Thoracic aorta (tissue), 2 donors: Measurements from ENCODE around the gene VDAC2. TPM values are rescaled to one million over a fixed set of nuclear protein-coding genes. Genes with fewer than 3 reads are reported as not detected.
"Not testable (repeated sequence)": the region's sequence is repeated elsewhere in the genome, so short reads cannot be mapped to it uniquely, and the experiment has no call there.

Source experiments
- ATAC-seq: fragments of 150-250 bp; one replicate; pipeline ENCODE4 v1.8.0; 2017; ENCODE audit warnings: low read depth; ENCODE audit not compliant: insufficient number of reproducible peaks, low FRiP score
- DNase-seq: peaks from one replicate; pipeline ENCODE4 v3.0.0-alpha.2; 2020; ENCODE audit warnings: low spot score
- H3K27ac ChIP-seq, 2 donors: fragments of 200-600 bp; sonication (generic); 1 replicate in 1 of 2; 2 replicates in 1 of 2; pipeline ENCODE4 v1.5.1; 2016; ENCODE audit warnings: mild to moderate bottlenecking in 2 of 2, moderate library complexity in 2 of 2
- H3K27me3 ChIP-seq: fragments of 200-600 bp; sonication (generic); replicated peaks from 2 replicates; pipeline ENCODE4 v1.6.0; 2016; ENCODE audit warnings: mild to moderate bottlenecking; ENCODE audit not compliant: insufficient read depth
- H3K36me3 ChIP-seq: fragments of 200-600 bp; sonication (generic); one replicate; pipeline ENCODE4 v1.5.1; 2016
- H3K4me1 ChIP-seq, 2 donors: fragments of 200-600 bp; sonication (generic); 1 replicate in 1 of 2; 2 replicates in 1 of 2; pipeline versions ENCODE4 v1.5.1 to v1.6.0; 2016; ENCODE audit warnings: low read depth in 2 of 2, mild to moderate bottlenecking in 1 of 2; ENCODE audit not compliant: control insufficient read depth in 1 of 2
- H3K4me3 ChIP-seq: fragments of 200-600 bp; sonication (generic); 2 replicates; pipeline ENCODE4 v1.5.1; 2016; ENCODE audit warnings: mild to moderate bottlenecking
- H3K9me3 ChIP-seq: fragments of 200-600 bp; sonication (generic); 2 replicates; pipeline ENCODE4 v1.5.1; 2016
- total RNA-seq, 2 donors: library from RNA; depleted of rRNA; stranded (reverse); fragments of >200 nt; gene quantifications; one replicate each; pipeline versions ENCODE4 v1.1.0 to v1.2.3, GENCODE V29; 2016
- TF ChIP-seq, protein P1 (sequence below): fragments of 200-600 bp; sonication (generic); IDR thresholded peaks from one replicate; pipeline ENCODE4 v1.5.1; 2019; ENCODE audit warnings: antibody characterized with exemption

The VDAC2 gene
- total RNA-seq, 2 donors from 2014 or later, result 93.3 to 98.0 TPM

DNA sequence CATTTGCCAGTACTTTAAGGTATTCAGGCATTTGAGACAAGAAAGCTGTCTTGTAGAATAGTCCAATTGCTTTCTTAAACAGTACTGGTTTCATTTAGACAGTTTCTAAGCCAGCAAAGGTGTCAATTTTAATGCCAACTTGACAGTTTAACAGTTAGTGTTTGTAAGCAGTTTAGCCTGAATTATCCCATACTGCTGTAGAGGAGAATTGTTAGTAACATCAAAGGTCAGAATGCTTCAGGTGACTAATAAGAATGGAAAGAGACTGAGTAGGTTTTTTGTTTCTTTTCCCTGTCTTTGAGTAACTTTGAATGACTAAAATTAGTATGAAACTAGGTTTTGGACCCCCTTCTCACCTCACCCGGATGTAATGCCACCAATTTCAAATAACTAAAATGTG, 29.5 kb upstream of the VDAC2 start:
- H3K4me1 ChIP-seq, result peaks cover 14 to 28% of the 10 kb centered on the region in 2 donors
- peak overlapping the region; percentile 29 to 68 for H3K27ac ChIP-seq
- ATAC-seq (no peak), DNase-seq (no peak)
- TF ChIP-seq, protein P1, sequence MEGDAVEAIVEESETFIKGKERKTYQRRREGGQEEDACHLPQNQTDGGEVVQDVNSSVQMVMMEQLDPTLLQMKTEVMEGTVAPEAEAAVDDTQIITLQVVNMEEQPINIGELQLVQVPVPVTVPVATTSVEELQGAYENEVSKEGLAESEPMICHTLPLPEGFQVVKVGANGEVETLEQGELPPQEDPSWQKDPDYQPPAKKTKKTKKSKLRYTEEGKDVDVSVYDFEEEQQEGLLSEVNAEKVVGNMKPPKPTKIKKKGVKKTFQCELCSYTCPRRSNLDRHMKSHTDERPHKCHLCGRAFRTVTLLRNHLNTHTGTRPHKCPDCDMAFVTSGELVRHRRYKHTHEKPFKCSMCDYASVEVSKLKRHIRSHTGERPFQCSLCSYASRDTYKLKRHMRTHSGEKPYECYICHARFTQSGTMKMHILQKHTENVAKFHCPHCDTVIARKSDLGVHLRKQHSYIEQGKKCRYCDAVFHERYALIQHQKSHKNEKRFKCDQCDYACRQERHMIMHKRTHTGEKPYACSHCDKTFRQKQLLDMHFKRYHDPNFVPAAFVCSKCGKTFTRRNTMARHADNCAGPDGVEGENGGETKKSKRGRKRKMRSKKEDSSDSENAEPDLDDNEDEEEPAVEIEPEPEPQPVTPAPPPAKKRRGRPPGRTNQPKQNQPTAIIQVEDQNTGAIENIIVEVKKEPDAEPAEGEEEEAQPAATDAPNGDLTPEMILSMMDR, result no peak
- H3K9me3 ChIP-seq, result no peaks in the 10 kb centered on the region
- peak overlapping the region; percentile 20 for H3K4me3 ChIP-seq
- no peaks in the 10 kb centered on the region for H3K27me3 ChIP-seq
- H3K36me3 ChIP-seq, result no peaks in the 10 kb centered on the region

GRCh38 chr10:75186310-75186709, 24.3 kb upstream of the VDAC2 start:
- H3K9me3 ChIP-seq, result no peaks in the 10 kb centered on the region
- TF ChIP-seq, protein P1, result no peak
- H3K4me1 ChIP-seq, result peaks cover 4 to 10% of the 10 kb centered on the region in 2 donors
- H3K36me3 ChIP-seq, result no peaks in the 10 kb centered on the region
- DNase-seq (no peak), ATAC-seq (no peak)
- H3K27me3 ChIP-seq, result no peaks in the 10 kb centered on the region
- H3K27ac ChIP-seq, result no peak overlapping the region
- no peak overlapping the region for H3K4me3 ChIP-seq

DNA sequence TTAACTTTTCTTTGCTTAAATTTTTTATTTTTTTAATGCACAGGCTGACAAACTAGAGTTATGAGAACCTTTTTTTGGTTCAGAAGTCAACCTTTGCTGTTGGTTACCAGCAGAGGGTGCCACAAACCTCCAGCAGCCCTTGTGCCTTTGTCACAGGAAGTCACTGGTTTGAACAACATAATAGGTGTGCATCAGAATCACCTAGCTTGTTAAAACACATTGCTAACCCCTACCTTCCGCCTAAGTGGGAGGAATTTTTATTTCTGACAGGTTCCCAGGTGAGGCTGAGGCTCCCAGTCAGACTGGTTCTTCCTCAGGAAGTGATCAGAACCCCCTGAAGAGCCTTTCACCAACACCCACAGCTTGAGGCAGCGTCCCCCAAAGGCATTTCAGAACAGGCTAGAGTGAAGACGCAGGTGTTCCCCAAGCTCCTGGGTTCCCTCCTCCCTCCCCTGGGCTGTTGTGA, 22.6 kb upstream of the VDAC2 start:
- Histone ChIP-seq H3K9me3 (no peaks in the 10 kb centered on the region), H3K4me1 (peaks cover 5 to 19% of the 10 kb centered on the region in 2 donors), H3K27me3 (no peaks in the 10 kb centered on the region), H3K36me3 (no peaks in the 10 kb centered on the region), H3K4me3 (no peak overlapping the region), H3K27ac (no peak overlapping the region)
- TF ChIP-seq, protein P1, result peak; percentile 56
- ATAC-seq (no peak), DNase-seq (no peak)

DNA sequence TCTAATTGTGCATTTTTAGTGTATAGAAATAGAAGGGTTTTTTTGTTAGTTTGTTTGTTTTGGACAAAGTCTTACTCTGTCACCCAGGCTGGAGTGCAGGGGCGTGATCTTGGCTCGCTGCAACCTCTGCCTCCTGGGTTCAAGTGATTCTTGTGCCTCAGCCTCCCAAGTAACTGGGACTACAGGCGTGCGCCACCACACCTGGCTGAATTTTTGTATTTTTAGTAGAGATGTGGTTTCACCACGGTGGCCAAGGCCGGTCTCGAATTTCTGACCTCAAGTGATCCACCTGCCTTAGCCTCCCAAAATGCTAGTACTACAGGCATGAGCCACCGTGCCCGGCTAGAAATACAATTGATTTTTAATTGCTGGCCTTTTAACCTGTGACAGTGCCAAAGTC, 22.1 kb upstream of the VDAC2 start:
- H3K36me3 ChIP-seq, ATAC-seq, H3K27ac ChIP-seq, DNase-seq, H3K4me3 ChIP-seq, H3K27me3 ChIP-seq, H3K9me3 ChIP-seq: not testable (repeated sequence)
- peaks cover 5 to 19% of the 10 kb centered on the region in 2 donors for H3K4me1 ChIP-seq

- TF ChIP-seq, protein P1, result no peak
- H3K36me3 ChIP-seq, result no peaks in the 10 kb centered on the region
- no peaks in the 10 kb centered on the region for H3K9me3 ChIP-seq
- H3K4me1 ChIP-seq, result peaks cover 5 to 19% of the 10 kb centered on the region in 2 donors
- H3K4me3 ChIP-seq, result no peak overlapping the region
- no peaks in the 10 kb centered on the region for H3K27me3 ChIP-seq
- ATAC-seq (no peak), DNase-seq (no peak)
- no peak overlapping the region for H3K27ac ChIP-seq
These were observed 21.1 kb upstream of the VDAC2 start for GRCh38 chr10:75189266-75190096.
